HepG2 (cell line): Measurements from ENCODE around the gene ZNF3. TPM values are rescaled to one million over a fixed set of nuclear protein-coding genes. Genes with fewer than 3 reads are reported as not detected.
A peak's percentile ranks its signal among the peaks of the same experiment; 100 is the strongest.

Source experiments
- ASH2L ChIP-seq: fragments of 300-600, 200-600 bp; sonication (generic); IDR thresholded peaks from 2 replicates; pipeline ENCODE4 v1.7.0; 2017; ENCODE audit warnings: low read depth, mild to moderate bottlenecking, moderate library complexity, mixed read lengths, low read length; ENCODE audit not compliant: insufficient read length
- ATF1 ChIP-seq: IDR thresholded peaks from 2 replicates; pipeline ENCODE4 v1.6.1; 2016; ENCODE audit warnings: mild to moderate bottlenecking, control low read depth
- ELF4 ChIP-seq: sonication (generic); formaldehyde crosslinking; IDR thresholded peaks from 2 replicates; pipeline ENCODE4 v1.5.0; 2020; ENCODE audit warnings: missing genetic modification reagents, mild to moderate bottlenecking, moderate library complexity, borderline replicate concordance
- HNRNPLL ChIP-seq: fragments of 200-400 bp; formaldehyde crosslinking; IDR thresholded peaks from 2 replicates; pipeline ENCODE4 v1.6.1; 2017; ENCODE audit warnings: mild to moderate bottlenecking, low read depth, low read length; ENCODE audit not compliant: poor library complexity, severe bottlenecking
- KAT8 ChIP-seq: IDR thresholded peaks from 2 replicates; pipeline ENCODE4 v1.6.1; 2016; ENCODE audit warnings: missing genetic modification reagents, missing compliant biosample characterization
- MATR3 ChIP-seq: sonication (generic); formaldehyde crosslinking; IDR thresholded peaks from 2 replicates; pipeline ENCODE4 v1.4.0; 2020; ENCODE audit warnings: missing genetic modification reagents
- MEIS1 ChIP-seq: sonication (generic); formaldehyde crosslinking; IDR thresholded peaks from 2 replicates; pipeline ENCODE4 v1.9.0; 2021; ENCODE audit warnings: mild to moderate bottlenecking, missing genetic modification reagents, moderate library complexity, borderline replicate concordance
- MTA3 ChIP-seq: sonication (generic); formaldehyde crosslinking; IDR thresholded peaks from 2 replicates; pipeline ENCODE4 v1.4.0; 2020; ENCODE audit warnings: missing genetic modification reagents
- ONECUT2 ChIP-seq: sonication (generic); formaldehyde crosslinking; IDR thresholded peaks from 2 replicates; pipeline ENCODE4 v1.4.0; 2020; ENCODE audit warnings: missing genetic modification reagents
- TFDP1 ChIP-seq: IDR thresholded peaks from 2 replicates; pipeline ENCODE4 v1.6.1; 2016; ENCODE audit warnings: missing compliant biosample characterization, missing genetic modification reagents, borderline replicate concordance
- TRAFD1 ChIP-seq: sonication (generic); formaldehyde crosslinking; IDR thresholded peaks from 2 replicates; pipeline ENCODE4 v1.5.1; 2020; ENCODE audit warnings: missing genetic modification reagents, mild to moderate bottlenecking, borderline replicate concordance
- ZNF138 ChIP-seq: sonication (generic); formaldehyde crosslinking; IDR thresholded peaks from 2 replicates; pipeline ENCODE4 v1.5.0; 2020; ENCODE audit warnings: mild to moderate bottlenecking, low read depth, missing genetic modification reagents
- ZNF317 ChIP-seq: sonication (generic); formaldehyde crosslinking; IDR thresholded peaks from 2 replicates; pipeline ENCODE4 v1.5.0; 2020; ENCODE audit warnings: mild to moderate bottlenecking, missing genetic modification reagents
- ZNF615 ChIP-seq: sonication (generic); formaldehyde crosslinking; IDR thresholded peaks from 2 replicates; pipeline ENCODE4 v1.5.0; 2020; ENCODE audit warnings: mild to moderate bottlenecking, missing genetic modification reagents, borderline replicate concordance
- ZNF644 ChIP-seq: IDR thresholded peaks from 2 replicates; pipeline ENCODE4 v1.6.1; 2016; ENCODE audit warnings: low read depth
- ZNF777 ChIP-seq: sonication (generic); formaldehyde crosslinking; IDR thresholded peaks from 2 replicates; pipeline ENCODE4 v1.4.0; 2020; ENCODE audit warnings: missing genetic modification reagents
- polyA plus RNA-seq, 8 experiments: library from polyadenylated mRNA; depleted of rRNA in 3 of 8; stranded (reverse) in 7 of 8; unstranded in 1 of 8; fragments of >200 nt; fragmentation: Illumina TruSeq in 4 of 8; extraction: Trizol in 4 of 8; gene quantifications; 2 replicates each; pipeline versions ENCODE4 v1.2.1 to v1.2.3, GENCODE V29; 2011 to 2016; ENCODE audit warnings: low read depth in 4 of 8, missing spikeins in 1 of 8, mixed read lengths in 1 of 8; ENCODE audit not compliant: insufficient read depth in 1 of 8
- total RNA-seq, 5 experiments: library from RNA; depleted of rRNA; stranded (reverse); fragments of >200 nt; fragmentation: Illumina TruSeq; extraction: Trizol; gene quantifications; 2 replicates each; pipeline ENCODE4 v1.2.3, GENCODE V29; 2016; ENCODE audit warnings: low read depth in 1 of 5
- TF ChIP-seq, protein P1 (sequence below): sonication (generic); formaldehyde crosslinking; IDR thresholded peaks from 2 replicates; pipeline ENCODE4 v1.4.0; 2020; ENCODE audit warnings: mild to moderate bottlenecking, missing genetic modification reagents
- TF ChIP-seq, protein P2 (sequence below): sonication (generic); formaldehyde crosslinking; IDR thresholded peaks from 2 replicates; pipeline ENCODE4 v1.4.0; 2020; ENCODE audit warnings: missing genetic modification reagents, borderline replicate concordance

ZNF3 gene
- total and polyA plus RNA-seq, 2 of the 13 experiments (the other 11 are each of a cell fraction or from before 2014, with no cell fraction given), result 33.7 to 56.9 TPM

DNA sequence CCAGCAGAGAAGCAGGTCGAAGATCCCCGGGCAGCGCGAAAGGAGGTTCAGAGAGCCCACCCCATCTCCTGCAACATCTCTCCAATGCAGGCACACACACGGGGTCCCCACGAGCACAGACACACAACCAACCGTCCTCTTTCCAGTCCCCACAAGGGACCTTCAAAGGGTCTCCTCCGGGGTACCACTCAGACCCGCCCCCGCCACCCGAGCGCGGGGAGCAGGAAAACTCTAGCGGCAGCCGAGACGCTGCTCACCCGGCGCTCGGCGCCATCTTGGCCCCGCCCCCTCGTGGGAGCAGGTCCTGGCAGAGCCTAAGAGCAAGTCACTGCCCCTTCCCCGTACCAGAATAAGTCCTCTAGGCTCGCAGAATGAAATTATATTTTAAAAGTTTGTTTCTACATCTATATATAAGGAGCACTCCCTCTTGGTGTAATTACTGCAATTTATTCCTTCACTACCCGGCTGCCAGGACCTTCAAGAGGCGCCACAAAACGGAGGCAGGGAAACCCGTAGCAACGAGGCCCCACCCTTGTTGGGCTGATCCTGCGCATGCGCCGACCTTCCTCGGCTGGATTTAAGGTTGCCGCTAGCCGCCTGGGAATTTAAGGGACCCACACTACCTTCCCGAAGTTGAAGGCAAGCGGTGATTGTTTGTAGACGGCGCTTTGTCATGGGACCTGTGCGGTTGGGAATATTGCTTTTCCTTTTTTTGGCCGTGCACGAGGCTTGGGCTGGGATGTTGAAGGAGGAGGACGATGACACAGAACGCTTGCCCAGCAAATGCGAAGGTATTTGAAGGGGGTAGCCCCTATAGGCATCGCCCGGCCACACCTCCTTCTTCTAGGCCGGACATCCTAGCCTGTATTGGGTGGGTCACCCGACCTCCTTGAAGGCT, 37.8 kb upstream of the ZNF3 start, which contains the start of the genes CNPY4 and TAF6 (continued):
- TF ChIP-seq, protein P1, sequence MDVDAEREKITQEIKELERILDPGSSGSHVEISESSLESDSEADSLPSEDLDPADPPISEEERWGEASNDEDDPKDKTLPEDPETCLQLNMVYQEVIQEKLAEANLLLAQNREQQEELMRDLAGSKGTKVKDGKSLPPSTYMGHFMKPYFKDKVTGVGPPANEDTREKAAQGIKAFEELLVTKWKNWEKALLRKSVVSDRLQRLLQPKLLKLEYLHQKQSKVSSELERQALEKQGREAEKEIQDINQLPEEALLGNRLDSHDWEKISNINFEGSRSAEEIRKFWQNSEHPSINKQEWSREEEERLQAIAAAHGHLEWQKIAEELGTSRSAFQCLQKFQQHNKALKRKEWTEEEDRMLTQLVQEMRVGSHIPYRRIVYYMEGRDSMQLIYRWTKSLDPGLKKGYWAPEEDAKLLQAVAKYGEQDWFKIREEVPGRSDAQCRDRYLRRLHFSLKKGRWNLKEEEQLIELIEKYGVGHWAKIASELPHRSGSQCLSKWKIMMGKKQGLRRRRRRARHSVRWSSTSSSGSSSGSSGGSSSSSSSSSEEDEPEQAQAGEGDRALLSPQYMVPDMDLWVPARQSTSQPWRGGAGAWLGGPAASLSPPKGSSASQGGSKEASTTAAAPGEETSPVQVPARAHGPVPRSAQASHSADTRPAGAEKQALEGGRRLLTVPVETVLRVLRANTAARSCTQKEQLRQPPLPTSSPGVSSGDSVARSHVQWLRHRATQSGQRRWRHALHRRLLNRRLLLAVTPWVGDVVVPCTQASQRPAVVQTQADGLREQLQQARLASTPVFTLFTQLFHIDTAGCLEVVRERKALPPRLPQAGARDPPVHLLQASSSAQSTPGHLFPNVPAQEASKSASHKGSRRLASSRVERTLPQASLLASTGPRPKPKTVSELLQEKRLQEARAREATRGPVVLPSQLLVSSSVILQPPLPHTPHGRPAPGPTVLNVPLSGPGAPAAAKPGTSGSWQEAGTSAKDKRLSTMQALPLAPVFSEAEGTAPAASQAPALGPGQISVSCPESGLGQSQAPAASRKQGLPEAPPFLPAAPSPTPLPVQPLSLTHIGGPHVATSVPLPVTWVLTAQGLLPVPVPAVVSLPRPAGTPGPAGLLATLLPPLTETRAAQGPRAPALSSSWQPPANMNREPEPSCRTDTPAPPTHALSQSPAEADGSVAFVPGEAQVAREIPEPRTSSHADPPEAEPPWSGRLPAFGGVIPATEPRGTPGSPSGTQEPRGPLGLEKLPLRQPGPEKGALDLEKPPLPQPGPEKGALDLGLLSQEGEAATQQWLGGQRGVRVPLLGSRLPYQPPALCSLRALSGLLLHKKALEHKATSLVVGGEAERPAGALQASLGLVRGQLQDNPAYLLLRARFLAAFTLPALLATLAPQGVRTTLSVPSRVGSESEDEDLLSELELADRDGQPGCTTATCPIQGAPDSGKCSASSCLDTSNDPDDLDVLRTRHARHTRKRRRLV (CRISPR knock-in tag), result peak; percentile 67; the same call in 1 of the 2 replicates
- TF ChIP-seq, protein P2, sequence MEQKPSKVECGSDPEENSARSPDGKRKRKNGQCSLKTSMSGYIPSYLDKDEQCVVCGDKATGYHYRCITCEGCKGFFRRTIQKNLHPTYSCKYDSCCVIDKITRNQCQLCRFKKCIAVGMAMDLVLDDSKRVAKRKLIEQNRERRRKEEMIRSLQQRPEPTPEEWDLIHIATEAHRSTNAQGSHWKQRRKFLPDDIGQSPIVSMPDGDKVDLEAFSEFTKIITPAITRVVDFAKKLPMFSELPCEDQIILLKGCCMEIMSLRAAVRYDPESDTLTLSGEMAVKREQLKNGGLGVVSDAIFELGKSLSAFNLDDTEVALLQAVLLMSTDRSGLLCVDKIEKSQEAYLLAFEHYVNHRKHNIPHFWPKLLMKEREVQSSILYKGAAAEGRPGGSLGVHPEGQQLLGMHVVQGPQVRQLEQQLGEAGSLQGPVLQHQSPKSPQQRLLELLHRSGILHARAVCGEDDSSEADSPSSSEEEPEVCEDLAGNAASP (CRISPR knock-in tag), result 0 out of 2 replicates have a peak, but pooled peaks have one; percentile 13
- TF ChIP-seq ZNF644 (no peak), MATR3 (CRISPR knock-in tag) (no peak), KAT8 (CRISPR knock-in tag) (peak; percentile 79), ATF1 (CRISPR knock-in tag) (peak; percentile 67), TFDP1 (CRISPR knock-in tag) (peak; percentile 65; the same call in 1 of the 2 replicates), ZNF615 (CRISPR knock-in tag) (no peak), ZNF138 (CRISPR knock-in tag) (no peak), ASH2L (peak; percentile 84), MTA3 (CRISPR knock-in tag) (no peak), MEIS1 (no peak), HNRNPLL (peak; percentile 44), ZNF317 (CRISPR knock-in tag) (no peak), ZNF777 (CRISPR knock-in tag) (peak; percentile 57), TRAFD1 (no peak), ELF4 (CRISPR knock-in tag) (peak; percentile 52; the same call in 1 of the 2 replicates), ONECUT2 (CRISPR knock-in tag) (peak; percentile 49; the same call in 1 of the 2 replicates)
